Measurements from ENCODE around the gene GPX6.
"Not testable (repeated sequence)": the region's sequence is repeated elsewhere in the genome, so short reads cannot be mapped to it uniquely, and the experiment has no call there.

Gene GPX6, protein sequence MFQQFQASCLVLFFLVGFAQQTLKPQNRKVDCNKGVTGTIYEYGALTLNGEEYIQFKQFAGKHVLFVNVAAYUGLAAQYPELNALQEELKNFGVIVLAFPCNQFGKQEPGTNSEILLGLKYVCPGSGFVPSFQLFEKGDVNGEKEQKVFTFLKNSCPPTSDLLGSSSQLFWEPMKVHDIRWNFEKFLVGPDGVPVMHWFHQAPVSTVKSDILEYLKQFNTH

DNA sequence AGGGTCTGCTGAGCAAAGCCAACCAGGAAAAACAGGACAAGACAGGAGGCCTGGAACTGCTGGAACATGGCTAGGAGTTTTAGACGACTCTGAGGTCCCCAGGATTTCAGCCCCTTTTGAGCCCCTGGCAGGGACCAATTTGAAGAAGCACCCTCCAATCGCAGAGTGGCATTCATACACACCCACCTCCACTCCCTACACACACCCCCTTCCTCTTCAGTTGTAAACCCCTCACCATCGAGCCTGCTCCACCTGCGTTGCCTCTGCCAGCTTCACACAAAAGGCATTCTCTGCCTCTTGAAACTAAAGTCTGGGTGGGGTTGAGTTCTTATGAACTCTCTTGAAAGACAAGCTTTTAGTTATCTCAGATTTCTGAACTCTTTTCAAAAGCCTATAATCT is at the start of gene GPX6:
Gene GPX6, minus strand, starts transcription at position 118 of the 400 bp plus-strand sequence. Its CDS starts 50 bp downstream, at position 68.
- FAIRE-seq, result no peak

DNA sequence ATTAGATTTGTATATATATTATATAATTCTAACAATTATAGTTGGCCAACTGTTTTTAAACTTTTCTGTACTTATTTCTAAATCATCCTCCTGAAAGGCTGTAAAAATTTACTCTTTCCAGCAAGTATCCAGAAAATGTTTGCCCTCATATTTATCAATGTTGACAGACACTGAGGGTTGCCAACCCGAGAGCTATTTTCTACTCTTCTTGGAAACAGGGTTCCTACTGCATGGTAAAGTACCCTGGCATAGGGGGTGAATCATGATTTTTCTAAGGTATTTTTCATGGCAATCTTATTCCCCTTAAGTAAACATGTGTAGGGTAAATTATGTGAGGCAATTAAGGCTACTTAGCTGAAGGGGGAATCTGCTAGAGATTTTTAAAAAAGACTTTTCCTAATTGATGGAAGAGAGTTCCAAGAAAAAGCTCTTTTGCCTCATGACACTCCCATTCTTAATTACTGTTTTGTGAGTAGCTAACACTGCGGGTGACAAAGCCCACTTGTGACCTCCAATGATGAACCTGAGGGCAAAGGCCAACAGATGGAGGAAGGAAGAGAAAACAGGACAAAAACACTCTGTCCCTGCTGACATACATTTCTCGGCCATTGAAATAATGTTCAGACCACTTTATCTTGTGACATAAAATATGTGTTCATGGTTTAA is 48.0 kb upstream of the GPX6 start:
- FAIRE-seq, result no peak

DNA sequence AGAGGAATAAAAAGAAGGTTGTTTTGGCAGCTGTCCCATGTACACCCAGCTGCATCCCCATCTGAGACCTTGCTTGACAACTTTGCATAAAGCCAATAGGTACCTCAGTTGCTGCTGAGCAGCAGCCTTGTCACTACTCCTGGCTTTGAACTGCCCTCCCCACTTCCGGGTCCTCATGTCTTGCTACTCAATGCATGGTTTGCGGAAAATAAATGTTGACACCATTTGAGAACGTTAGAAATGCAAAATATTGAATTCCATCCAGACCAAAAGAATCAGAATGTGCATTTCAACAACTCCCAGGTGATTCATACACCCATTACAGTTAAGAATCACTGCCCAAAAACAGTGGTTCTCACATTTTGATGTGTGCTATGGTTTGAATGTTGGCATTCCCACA is 43.0 kb upstream of the GPX6 start:
- no peak for FAIRE-seq

DNA sequence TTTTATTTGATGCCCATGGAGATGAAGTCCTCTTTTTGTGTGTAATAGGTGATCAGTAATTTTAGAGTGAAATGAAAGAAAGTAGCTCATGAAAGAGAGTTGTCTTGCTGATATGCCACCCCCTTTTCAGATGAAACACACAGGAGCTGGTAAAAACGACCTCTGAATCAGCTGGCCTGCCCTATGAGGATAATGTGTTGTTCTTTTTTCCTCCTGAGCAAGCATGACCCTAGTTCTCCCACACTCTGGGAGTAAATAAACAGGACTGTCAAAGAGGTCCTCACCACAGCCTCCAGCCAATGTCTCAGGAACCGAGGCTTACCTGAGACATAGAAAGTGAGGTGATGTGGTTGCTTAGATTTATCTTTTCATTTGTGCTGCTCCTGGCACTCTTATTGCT is 39.5 kb upstream of the GPX6 start:
- no peak for FAIRE-seq

DNA sequence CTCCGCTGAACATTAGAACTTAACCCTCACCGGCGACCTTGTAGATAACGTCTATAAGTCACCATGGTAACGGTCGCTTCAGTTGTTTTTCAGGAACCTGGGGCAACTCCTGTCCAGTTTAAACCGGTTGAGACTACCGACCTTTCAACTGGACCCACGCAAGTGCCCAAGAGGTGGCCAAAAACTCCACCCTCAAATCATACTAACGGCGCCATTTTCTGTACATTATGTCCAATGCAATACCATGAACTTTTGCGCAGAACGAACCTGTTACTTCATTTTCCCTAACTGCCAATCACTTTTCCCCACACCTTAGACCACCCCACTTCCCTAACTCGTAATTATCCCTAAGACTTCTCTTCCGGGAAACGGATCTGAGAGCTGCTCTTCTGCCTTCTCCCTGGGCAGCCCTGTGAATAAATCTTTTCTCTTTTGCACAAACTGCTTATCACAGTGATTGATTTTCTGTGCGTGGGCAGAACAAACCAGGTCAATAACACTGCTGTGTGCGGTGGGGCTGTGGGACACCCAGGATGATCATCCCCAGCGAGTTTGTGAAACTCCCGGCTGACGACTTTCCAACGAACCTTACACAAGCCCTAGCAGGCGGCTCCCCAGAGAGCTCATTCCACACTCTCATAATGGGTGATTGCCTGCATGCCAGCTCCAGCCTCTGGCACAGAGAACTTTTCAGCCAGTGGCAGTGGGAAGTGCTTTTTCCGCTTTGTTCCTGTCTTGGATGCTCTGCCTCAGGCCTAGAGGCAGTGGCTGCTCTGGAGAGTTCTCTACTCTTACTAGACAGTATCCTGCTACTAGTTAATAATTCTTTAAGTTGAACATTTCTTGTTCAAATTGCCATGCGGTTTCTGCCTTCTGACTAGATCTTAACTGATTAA is 38.6 kb upstream of the GPX6 start:
- FAIRE-seq, result no peak

DNA sequence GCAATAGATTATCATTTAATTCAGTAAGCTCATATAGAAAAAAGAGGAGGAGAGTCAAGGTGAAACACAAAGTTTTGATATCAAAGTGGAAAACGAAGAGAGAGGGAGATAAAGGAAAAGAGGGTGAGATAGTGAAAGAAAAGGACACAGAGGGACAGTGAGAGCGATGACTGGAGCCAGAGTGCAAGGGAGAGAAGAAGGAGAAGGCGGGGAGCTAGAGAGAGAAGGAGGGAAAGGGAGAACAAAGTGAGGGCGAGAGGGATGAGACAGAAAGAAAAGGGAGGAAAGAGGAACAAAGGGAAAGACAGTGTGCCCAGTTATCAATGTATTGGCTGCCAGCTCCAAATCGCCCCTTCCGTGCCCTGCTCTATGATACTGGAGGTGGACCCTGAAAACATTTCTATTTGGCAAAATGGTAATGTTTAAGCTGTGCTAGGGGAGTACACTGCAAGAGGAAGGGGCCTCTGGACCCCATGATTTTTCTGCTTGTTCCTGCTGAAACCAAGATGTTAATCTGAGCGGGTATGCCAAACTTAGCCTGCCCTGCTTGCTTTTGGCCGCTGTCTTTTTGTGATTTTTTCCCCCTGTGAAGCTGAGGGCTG is 37.9 kb upstream of the GPX6 start:
- FAIRE-seq, result no peak

DNA sequence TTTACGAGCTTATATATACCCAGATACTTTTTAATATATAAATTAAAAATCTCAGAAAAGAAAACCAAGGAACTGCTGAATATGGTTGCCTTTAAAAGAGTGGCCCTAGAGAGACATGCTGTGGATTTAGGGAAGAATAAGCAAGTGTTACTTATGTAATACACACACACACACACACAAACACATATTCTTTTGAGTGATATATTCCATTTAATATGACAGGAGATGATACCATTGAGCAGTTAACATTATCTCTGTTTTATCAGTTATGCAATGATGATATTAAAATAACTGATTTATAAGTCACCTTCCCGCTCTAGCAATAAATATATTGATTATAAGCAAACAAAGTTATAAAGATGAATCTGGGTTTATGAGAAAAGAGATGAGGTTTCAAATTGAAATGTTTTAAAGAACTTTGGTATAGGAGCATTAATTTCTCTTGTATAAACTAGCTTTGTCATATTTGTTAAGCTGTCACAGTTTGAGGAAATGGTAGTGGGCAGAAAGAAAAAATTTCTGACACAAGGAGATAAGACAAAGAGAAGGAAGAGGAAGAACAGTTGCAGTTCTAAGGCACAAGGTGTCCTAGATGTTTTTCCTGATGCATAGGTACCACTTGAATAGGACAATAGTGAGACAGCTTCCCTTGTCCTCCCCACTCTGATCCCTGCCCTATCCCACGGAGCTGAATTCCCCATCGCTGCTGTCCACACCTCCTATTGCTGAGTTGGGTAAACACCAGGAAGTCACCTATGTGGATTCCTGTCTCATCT is 36.5 kb upstream of the GPX6 start:
- FAIRE-seq, result no peak

DNA sequence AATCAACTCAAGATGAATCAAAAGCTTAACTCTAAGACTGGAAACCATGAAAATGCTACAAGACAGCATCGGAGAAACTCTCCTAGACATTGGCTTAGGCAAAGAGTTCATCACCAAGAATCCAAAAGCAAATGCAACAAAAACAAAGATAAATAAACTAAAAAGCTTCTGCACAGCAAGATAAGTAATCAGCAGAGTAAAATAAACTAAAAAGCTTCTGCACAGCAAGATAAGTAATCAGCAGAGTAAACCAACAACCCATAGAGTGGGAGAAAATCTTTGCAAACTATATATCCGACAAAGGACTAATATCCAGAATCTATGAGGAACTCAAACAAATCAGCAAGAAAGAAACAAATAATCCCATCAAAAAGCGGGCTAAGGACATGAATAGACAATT is 31.4 kb upstream of the GPX6 start:
- not testable (repeated sequence) for FAIRE-seq

DNA sequence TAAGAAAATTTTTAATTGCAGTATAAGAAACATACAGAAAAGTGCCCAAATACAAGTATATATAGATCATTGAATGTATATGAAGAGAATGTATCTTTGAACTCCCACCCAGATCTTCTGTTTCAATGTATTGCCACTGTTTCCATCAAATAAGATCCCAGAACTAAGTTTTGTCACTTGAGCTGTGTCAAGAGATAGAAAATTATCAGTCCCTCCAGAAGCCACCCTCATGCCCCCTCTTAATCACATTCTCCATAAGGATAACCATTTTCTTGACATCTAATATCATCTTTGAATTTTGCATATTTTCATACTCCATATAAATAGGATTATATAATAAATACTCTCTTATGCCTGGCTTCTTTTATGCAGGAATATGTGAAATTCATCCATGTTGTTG is 30.4 kb upstream of the GPX6 start:
- no peak for FAIRE-seq

DNA sequence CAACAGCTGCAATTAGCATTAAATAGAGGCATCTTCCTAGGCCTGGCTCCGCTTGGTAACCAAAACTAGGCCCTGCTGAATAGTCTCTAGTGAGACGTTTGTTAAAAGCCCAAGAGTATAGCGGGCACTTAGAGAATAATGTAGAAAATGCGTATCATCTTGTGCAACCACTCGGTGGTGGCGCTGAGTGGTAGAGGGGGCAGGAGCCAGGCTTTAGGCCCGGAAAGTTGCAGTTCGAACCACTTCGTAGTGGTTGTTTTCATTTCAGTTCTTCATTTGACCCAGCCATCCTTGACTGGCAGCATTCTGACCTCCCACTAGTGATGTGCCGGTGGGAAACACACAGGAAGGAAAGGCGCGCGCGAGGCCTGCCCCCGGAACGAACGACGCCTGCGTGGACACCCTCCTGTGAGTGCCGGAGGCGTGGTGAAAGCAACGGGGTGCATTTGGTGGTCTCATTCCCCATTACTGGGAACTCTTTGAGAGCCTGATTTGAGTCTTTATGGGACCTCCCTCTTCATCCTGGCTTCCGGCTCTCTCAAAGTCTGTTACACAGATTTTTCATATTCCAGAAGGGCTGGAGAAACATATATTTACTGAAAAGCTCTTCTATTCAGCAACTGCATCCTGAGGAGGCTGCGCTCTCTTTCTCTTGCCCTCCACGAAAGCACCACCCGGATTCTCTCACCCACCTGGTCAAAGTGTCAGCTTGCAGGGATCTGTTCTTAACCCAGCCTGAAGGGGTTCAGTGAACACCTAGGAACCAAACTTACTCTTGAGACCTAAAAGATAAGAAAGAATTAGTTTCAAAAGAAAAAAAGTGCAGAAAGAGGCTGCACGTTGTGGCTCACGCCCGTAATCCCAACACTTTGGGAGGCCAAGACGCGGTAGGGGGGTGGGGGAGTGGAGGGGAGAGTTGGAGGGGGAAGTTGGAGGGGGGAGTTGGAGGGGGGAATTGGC is 28.3 kb upstream of the GPX6 start:
- FAIRE-seq, result no peak

DNA sequence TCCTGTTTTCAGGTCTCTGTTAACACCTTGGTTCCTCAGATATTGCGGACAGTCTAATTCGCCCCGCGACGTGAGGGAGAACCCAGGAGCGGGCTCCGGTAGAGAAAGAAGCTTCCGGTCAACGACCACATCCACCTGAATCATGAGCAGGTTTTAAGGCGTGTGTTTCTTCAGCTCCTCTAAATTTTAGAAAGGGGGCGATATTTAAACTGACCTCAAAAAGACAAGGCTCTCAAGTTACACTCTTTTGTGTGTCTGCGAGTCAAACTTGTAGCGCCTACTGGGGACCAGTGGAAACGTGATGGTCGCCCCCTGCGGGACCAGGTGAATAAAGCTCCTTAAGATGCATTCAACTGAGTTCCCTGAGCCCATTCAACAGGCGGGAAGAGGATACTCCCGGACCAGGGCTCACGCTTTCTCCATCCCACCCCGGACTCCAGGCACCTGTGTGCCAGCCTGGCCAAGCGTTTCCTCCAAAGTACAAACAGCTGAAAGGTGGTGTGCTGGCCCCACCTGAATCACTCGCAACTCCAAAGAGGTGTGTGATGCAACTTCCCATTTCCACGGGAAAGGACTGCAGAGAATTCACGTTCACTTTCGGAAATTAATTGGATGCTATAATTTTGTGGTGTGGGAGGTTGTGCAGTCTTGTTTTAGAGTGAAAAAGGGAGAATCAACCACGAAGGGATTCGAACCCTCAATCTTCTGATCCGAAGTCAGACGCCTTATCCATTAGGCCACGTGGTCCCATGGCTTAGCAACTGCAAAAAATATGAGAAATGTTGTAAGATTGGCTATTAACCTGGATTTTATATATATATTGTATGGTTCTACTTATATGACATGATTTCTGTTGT is 27.1 kb upstream of the GPX6 start:
- FAIRE-seq, result no peak

DNA sequence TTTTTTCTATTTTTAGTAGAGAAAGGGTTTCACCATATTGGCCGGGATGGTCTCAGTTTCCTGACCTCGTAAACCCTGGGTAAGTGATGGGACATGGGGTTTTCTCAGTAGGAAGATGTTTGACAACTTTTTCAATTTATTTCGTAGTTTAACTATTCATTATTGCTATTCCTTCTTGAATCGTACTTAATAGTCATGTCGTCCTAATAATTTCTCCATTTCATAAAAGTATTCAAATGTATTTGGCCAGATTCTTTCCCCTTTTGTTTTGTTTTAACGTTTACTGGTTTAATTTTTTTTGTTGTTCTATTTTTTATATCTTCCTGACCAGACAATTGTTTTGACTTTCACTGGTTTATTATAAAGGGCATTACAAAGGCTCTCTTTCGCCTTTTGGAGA is 26.4 kb upstream of the GPX6 start:
- no peak for FAIRE-seq

DNA sequence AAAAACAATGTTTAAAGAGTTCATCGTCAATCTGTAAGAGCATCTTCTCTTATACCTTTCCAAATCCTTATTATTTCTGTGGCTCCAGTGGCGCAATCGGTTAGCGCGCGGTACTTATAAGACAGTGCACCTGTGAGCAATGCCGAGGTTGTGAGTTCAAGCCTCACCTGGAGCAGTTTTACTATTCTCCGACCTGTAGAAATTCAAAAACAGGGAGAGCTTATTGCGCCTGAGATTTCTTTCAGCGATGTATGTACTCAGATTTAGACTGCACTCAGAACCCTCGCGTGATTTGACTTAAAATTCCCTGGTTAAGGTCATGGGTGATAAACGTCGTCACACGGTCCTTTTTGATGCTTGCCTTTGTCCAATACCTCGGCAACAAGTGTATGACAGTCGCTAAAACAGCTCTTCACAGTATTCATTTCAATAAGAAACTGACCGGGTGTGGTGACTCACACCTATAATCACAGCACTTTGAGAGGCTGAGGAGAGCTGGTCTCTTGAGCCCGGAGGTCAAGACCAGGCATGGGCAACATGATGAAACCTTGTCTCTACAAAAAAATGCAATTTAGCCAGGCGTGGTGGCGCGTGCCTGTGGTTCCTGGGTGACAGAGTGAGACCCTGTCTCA is 22.0 kb upstream of the GPX6 start:
- FAIRE-seq, result no peak

DNA sequence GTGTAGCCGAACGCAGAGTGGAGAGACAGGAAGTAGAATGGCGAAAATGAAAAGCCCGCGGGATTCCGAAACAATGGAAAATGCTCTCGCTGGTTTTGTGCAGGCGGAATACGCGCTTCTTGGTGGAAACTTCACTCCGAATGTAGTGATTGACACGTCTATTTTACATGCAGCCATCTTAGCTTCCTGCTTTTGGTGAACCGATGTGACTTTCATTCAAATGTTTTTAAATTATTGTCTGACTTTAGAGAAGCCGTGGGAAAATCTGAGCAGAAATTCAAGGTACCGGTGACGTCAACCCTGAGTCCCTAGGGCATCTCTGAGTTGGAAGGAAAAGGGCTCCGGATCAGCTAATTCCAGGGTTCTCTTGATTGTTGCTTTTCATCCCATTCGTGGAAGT is 21.5 kb upstream of the GPX6 start:
- FAIRE-seq, result no peak

DNA sequence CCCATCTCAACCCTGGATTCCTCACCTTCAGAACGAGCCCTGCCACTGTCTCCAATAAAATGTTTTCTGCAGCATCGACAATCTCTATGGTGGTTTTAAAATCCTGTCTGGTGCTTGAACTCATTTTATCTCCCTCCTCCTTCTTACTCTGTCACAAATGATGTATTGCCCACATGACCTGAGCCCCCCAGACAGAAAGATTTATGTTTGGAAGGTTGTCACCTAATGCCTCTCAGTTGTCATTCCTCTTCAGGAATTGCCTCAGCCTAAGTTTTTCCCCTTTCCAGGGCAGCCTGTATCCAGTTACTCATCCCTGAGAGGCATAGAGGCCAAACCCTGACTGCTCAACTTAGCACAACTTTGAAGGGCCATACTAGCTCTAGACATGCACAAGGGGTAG is 19.3 kb upstream of the GPX6 start:
- FAIRE-seq, result no peak

DNA sequence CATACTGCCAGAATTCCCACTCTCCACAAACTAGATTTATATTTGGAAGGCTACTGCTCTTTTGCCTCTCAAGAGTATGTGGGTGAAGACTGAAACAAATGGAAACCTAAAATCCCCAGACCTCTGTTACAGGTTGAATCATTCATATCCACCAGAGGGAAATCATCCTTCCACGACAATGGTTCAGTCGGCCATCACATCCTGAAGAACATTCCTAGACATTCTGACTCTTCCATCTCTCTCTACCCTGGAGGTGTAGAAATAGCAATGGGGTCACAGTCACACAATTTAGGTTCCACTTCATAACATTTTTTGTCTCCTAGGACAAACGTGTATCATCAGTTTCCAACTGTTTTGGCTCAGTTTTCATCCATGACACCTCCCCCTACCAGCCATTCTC is 18.7 kb upstream of the GPX6 start:
- FAIRE-seq, result no peak

DNA sequence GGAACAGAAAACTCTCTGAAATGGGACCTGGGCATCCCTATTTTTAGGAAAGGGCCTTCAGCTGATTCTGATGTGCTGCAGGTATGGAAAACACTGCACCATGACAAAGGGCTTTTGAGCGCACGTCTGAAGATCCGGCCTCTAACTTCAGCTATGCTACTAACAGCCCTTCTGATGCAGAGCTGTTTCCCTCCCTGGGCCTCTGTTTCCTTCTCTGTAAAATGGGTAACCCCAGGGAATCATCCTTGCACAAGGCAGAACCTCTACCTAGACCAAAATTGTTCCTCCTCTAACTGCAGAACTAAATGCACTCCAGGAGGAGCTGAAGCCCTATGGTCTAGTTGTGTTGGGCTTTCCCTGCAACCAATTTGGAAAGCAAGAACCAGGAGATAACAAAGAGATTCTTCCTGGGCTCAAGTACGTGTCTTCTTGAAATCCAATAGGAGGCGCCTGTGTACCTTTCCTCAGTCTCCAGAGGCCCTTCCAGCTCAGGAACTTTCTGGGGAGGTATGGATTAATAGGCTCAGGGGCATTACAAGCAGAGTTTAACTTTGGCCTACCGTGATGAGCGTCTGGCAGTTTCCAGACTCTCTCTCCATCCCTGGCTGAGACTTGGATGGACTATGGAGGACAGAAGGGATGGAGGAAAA is 16.0 kb upstream of the GPX6 start:
- no peak for FAIRE-seq

DNA sequence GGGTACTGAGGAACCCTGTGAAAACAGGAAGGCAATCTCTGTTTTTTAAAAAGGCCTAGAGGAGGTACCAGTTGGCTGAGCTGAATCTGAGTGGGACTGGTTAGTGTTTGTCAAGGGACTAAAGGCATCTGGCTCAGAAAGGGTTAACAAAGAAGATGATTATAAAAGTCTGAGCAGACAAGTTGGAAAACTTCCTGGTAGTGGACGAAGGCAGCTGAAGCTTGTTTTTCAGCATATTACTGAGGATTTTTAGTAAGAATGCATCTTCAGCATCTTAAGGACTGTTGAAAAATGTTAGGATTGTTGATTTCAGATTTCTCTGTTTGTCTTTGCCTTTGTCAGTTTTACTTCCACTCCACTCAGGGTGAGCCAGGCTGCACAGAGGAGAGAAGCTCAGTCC is 15.2 kb upstream of the GPX6 start:
- no peak for FAIRE-seq

DNA sequence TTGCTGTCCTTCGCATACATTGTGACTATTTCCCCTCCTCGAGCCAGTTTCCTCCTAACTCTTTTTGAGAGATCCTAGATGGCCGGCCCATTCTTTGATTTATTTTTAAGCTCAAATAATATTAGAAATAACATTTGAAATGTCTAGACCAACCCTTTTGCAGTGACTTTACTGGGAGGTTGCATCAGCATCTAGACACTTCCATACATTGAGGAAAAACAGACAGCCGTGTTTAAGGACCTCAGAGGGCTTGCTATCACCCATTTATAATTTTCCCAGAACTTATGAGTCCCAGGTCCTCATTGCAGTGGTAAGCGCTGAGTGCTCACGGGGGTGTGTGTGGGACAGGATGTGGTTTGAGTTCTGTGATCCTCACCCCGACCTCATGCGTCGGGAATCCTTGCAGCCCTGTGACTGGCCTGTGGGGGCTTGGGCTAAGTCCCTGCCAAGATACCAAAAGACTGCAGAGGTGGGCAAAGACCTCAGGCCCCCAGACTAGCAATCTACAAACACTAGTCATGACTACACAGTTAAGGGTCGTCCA is 10.0 kb upstream of the GPX6 start, which contains the start of gene GPX5:
Gene GPX5, plus strand, starts transcription at position 386 of the 544 bp plus-strand sequence. Its CDS starts 133 bp downstream, at position 519.
- FAIRE-seq, result no peak

Data from islet of Langerhans (tissue), 1 donor.